WI38 (cell line): ENCODE results near the gene MKLN1.

Experiments
- H3K4me3 ChIP-seq: 2 replicates; pipeline ENCODE4 v1.5.1; 2011; ENCODE audit warnings: low read depth, mild to moderate bottlenecking, control low read depth, low read length
- TF ChIP-seq, protein P1 (sequence below): IDR thresholded peaks from 2 replicates; pipeline ENCODE4 v1.5.1; 2012; ENCODE audit warnings: low read depth, mild to moderate bottlenecking, control low read depth, low read length

MKLN1 gene

DNA sequence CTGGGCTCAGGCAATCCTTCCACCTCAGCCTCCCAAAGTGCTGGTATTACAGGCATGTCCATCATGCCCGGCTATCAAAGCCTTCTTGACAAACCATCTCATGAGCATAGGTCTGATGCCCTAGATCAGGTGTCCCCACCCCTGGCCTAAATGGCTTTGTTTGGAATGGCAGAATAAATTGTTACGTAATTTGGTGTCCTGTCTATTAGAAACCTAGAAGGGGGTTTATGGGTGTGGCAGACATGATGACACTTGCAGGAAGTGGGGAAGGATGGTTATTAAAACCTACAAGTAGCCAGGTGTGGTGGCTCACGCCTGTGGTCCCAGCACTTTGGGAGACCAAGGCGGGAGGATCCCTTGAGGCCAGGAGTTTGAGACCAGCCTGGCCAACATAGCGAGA, 38.6 kb upstream of the MKLN1 start:
- TF ChIP-seq, protein P1, sequence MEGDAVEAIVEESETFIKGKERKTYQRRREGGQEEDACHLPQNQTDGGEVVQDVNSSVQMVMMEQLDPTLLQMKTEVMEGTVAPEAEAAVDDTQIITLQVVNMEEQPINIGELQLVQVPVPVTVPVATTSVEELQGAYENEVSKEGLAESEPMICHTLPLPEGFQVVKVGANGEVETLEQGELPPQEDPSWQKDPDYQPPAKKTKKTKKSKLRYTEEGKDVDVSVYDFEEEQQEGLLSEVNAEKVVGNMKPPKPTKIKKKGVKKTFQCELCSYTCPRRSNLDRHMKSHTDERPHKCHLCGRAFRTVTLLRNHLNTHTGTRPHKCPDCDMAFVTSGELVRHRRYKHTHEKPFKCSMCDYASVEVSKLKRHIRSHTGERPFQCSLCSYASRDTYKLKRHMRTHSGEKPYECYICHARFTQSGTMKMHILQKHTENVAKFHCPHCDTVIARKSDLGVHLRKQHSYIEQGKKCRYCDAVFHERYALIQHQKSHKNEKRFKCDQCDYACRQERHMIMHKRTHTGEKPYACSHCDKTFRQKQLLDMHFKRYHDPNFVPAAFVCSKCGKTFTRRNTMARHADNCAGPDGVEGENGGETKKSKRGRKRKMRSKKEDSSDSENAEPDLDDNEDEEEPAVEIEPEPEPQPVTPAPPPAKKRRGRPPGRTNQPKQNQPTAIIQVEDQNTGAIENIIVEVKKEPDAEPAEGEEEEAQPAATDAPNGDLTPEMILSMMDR = no peak
- H3K4me3 ChIP-seq = no peak overlapping the region

GRCh38 chr7:131292141-131292905, 35.4 kb upstream of the MKLN1 start:
- TF ChIP-seq, protein P1 = no peak
- H3K4me3 ChIP-seq = no peak overlapping the region

GRCh38 chr7:131293018-131293417, 34.7 kb upstream of the MKLN1 start:
- H3K4me3 ChIP-seq = no peak overlapping the region
- TF ChIP-seq, protein P1 = no peak

- TF ChIP-seq, protein P1 = no peak
- no peak overlapping the region for H3K4me3 ChIP-seq
These were observed 33.1 kb upstream of the MKLN1 start for GRCh38 chr7:131294553-131294952.

- TF ChIP-seq, protein P1 = no peak
- no peak overlapping the region for H3K4me3 ChIP-seq
These were observed 29.1 kb upstream of the MKLN1 start for GRCh38 chr7:131298608-131298992.

- H3K4me3 ChIP-seq = no peak overlapping the region
- TF ChIP-seq, protein P1 = no peak
These were observed 28.6 kb upstream of the MKLN1 start for GRCh38 chr7:131299074-131299473.

- H3K4me3 ChIP-seq = no peak overlapping the region
- TF ChIP-seq, protein P1 = no peak
These were observed 27.6 kb upstream of the MKLN1 start for GRCh38 chr7:131300078-131300477.
